Caki2 (cell line): ENCODE measurements around the gene EPHB1. TPM values are rescaled to one million over a fixed set of nuclear protein-coding genes. Genes with fewer than 3 reads are reported as not detected.
"Not testable (repeated sequence)": the region's sequence is repeated elsewhere in the genome, so short reads cannot be mapped to it uniquely, and the experiment has no call there.

ENCODE experiments used
- DNase-seq: peaks from one replicate; pipeline ENCODE4 v3.0.0-alpha.2; 2015; ENCODE audit warnings: low read depth
- in situ Hi-C: cut with HindIII; loops from 2 replicates; pipeline ENCODE4 v1.10.0; 2016; ENCODE audit warnings: low sequenced_read_pairs, low pct_unique_long_range_greater_than_20kb, mixed read lengths
- total RNA-seq: library from RNA; depleted of rRNA; stranded (reverse); fragments of >200 nt; shearing (Covaris generic); gene quantifications from 2 replicates; pipeline ENCODE4 v1.2.3, GENCODE V29; 2014; ENCODE audit warnings: low replicate concordance

The EPHB1 gene
- total RNA-seq, 1 experiment from 2014 or later, result 4.1 TPM

DNA sequence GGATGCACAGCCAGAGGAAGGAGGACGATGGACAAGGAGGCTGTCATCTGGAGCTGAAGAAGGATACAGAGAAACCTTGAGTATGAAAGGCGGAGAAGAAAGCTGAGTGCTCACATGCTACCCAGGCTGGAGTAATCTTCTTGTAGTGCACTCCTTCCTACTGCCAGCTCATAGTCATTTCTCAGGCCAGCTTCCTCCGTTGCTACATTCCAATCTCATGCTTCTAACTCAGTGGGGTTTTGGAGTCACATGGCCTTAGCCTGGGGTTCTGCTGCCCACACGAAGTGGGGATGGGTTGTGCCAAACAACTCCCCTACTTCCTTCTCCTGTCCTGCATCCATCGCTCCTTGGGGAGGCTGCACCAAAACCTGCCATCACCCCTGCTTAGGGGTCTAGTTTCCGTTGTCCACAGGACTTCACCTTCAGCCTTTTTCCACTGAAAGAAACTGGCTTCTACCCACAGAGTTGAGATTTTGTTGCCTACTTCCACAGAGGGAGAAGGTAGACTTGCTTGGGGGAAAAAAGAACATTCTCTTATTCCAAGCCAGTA is 239.9 kb downstream of the EPHB1 start:
- in situ Hi-C loops, result no loop called here
- DNase-seq, result no peak

DNA sequence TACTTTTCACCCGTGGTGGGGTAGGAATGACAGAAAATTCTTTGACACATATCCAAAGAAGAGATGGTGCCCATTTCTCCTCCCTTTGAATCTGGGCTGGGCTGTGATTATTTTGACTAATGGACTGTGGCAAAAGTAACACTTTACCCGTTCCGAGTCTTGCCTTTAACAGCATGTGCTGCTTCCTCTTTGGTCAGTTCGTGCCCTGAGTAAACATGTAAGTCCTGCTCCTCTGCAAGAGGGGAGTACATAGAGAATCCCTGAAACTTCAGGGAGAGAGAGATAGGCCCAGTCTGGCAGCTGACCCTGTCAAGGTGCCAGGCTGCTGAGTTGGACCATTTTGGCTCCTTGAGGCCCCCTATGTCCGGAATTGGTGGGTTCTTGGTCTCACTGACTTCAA is 243.1 kb downstream of the EPHB1 start:
- in situ Hi-C loops, result no loop called here
- peak; percentile 54 for DNase-seq

DNA sequence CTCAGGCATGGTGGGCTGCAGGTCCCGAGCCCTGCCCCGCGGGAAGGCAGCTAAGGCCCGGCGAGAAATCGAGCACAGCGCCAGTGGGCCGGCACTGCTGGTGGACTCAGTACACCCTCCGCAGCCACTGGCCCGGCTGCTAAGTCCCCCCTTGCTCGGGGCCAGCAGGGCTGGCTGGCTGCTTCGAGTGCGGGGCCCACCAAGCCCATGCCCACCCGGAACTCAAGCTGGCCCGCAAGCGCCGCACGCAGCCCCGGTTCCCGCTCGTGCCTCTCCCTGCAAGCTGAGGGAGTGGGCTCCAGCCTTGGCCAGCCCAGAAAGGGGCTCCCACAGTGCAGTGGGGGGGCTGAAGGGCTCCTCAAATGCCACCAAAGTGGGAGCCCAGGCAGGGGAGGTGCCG is 244.5 kb downstream of the EPHB1 start:
- DNase-seq, in situ Hi-C loops: not testable (repeated sequence)

DNA sequence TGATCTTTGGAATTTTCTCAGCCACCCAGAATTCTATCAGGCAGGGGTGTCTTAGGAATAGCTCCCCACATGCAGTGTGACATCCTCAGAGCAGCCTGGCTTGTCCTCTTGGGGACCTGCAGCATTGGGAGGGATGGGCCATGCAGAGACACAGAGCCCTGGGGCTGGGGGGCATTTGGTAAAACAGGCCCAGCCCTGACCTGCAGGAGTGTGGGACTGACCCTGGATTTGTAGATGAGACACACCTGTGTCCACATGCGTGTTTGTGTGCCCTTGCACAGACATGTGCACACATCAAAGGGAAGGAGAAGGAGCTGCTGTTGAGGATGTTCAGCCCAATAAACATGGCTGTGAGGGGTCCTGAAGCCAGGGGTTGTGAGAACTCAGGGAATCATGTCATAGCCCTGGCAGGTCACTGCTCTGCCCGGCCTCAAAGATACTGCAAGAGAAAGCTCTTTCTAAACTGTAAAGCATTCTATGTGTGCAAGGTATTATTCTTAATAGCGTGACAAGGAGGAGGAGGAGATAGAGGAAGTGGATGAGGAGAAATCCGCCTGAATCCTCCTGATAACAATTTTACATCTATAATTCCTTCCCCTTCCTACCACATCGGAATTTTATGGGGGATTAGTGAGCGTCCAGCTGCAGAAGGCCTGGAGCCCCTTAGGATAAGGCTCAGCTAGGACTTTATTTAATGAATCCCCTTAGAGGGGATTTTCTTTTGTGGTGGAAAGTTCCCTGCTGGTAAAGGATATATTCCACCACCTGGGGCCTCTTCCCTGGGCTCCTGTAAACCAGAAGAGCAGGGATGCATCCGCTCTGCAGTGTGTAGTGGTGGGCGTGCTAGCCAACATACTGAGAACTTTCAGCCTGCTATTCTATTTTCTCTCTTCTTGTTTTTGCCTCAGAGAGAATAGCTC is 245.5 kb downstream of the EPHB1 start:
- in situ Hi-C loops, result no loop called here
- no peak for DNase-seq

DNA sequence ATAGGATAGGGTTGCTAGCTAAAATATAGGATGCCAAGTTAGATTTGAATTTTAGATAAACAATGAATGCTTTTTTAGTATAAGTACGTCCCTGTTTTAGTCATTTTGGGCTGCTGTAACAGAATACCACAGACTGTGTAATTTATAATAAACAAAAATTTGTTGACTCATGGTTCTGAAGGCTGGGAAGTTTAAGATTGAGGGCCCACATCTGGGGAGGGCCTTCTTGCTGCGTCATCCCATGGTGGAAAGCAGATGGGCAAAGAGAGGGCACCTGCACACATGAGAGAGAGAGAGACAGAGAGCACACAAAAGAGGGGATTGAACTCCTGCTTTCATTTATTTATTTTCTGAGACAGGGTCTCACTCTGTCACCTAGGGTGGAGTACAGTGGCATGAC is 246.5 kb downstream of the EPHB1 start:
- in situ Hi-C loops, result no loop called here
- DNase-seq, result no peak

DNA sequence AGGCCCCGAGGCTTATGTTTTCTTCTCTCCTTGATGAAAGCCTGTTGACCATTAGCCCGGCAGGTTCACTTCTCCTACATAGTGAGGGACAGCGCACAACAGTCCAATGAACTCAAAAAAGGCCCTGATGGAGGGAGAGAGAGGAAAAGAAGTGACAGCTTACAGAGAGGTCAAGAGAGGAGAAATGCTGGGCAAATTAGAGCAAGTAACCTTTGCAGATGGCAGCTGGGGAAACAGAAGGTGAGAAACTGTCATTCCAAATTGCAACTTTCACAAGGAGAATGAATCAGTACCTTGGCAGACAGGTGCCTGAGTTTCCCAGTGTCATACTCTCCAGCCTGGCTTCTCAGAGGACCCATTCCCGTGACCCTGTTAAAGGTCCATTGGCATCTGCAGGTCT is 252.0 kb downstream of the EPHB1 start:
- DNase-seq, result no peak
- in situ Hi-C loops, result no loop called here

DNA sequence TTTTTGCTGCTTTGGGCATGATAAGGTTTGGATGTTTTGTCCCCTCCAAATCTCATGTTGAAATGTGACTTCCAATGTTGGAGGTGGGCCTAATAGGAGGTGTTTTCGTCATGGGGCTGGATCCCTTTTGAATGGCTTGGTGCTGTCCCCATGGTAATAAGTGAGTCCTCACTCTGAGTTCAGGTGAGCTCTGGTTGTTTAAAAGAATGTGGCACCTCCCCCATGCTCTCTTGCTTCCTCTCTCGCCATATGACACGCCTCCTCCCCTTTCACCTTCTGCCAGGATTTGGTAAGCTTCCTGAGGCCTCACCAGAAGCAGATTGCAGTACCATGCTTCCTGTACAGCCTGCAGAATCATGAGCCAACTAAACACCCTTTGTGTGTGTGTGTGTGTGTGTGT is 255.5 kb downstream of the EPHB1 start:
- in situ Hi-C loops, result no loop called here
- no peak for DNase-seq

DNA sequence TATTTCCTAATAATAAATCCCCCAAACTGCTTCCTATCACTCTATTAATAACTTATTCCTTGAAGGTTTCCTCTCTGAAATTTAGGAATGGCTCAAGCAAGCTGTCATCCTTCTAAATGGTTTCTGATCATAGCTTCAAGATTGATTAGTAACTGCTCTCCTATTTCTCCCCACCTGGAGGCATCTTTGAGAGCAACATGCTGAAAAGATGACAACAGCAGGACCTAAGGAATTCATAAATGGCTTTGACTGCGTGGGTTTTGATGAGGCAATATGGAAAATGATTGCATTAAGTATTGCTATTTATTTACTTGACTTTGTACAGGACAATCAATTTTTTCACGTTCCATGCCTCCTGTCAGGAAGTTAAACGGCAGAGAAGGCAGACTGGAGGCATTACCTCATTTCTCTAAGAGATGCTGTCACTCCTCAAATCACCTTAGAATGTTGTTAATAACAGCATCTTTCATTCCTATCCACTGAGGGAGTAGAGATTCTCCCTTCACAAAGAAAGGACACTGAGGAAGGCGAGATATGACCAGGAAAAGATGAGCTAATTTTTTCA is 256.4 kb downstream of the EPHB1 start:
- in situ Hi-C loops, result no loop called here
- DNase-seq, result no peak

DNA sequence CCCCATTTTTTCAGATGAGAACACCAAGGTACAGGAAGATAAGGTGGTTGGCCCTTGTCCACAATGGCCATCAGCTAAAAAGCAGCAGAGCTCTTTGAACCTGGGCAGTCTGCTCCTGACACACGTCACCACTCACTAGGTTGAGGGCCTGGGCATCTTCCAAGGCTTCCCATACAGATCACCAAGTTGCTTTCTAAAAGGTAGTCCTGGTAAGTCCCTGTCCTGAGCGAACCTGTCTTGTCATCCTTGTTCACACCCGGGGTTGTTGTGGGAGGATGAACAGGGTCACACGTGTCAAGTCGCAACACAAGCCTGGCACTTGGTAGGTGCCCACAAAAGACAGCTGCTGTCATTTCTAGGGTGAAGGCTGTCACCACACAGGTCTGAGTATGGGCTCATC is 260.4 kb downstream of the EPHB1 start:
- in situ Hi-C loops, result no loop called here
- DNase-seq, result no peak

DNA sequence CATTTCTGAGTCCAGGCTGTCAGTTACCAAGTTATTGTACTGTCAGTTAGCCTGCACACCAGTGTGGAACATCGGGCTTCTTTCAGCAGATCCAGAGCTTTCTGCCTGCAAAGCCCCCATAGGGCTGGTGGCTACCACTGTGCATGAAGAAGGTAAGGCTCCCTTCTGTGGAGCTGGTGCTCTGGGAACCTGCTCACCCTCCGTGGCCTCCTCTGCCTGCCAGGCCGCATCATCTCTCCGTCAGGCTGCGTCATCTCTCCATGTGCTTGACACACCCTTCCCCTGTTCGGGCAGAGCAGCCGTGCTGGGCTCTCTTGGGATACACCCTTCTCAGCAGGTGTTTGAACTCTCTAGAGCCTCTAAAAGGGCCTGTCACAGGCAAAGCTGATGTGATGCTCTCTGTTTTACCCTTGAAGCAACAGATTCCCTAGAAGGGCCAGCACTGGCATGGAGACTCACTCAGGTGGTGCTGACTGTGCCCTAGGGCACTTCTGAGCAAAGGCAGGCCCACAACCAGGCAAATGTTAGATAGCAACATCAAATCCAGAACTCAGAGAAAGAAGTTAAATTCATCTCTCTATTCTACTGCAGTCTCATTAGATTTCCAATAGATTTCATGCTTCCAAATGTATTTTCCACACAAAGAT is 261.1 kb downstream of the EPHB1 start:
- in situ Hi-C loops, result no loop called here
- DNase-seq, result no peak

DNA sequence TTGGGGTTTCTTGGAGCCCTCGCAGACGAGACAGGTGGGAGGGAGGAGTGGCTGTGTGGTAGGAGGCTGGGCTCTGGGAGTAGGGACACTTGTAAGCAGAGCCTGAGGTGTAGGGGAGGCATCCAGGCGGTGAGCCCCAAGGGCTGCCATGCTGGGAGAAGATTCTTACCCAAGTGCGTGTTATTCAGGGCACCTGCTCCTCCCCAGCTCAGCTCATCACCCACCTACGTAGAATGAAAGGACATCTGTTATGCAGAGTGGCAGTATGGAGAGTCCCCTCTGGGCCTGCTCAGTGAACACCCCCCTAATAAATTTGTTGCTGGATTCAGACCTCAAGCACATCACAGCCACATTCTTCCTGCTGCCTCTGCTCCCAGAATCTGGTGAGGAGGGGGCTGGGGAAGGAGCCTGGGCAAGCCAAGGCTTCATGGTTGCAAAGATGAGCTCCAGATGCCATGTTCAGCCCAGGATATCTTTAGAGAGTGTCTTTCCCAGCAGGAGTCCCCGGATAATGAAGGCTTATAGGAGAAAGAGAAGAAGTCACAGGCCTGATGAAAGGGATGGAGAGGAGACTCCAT is 261.8 kb downstream of the EPHB1 start:
- DNase-seq, result no peak
- in situ Hi-C loops, result no loop called here

DNA sequence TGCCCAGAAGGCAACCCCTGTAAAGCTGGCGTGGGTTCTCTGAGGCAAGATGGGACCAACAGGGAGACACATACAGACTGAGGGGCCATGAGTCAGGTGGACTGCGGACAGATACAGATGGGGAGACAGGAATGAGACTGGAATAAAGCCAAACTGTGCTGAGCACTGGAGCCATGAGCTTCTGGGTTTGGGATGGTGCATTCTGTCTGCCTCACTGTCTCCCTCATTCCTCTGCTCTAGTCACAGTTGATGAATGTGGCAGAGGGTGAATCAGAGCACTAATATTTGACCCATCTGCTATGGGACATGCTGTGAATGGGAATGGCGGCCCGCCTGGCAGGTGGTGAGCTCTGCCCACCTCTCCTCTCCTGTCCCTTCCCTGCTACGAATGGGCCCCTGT is 262.9 kb downstream of the EPHB1 start:
- in situ Hi-C loops, result no loop called here
- no peak for DNase-seq

DNA sequence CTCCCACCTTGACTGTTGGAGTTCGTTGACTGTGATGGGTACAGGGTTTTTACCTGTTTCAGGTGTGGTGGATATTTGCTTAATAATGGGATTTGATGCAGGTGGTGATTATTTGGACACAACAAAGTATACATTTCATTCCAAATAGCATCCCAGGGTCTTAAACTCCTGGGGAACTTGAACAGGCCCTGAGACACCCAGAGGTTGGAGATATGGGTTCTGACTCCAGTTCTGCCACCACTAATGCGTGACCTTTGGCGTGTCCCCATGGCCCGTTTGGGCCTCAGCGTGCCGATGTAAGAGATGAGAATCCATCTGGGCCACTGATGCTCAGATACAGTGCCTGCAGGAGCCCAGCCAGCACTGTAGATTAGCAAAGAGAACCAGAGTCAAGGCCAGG is 264.5 kb downstream of the EPHB1 start:
- DNase-seq, result no peak
- in situ Hi-C loops, result no loop called here

DNA sequence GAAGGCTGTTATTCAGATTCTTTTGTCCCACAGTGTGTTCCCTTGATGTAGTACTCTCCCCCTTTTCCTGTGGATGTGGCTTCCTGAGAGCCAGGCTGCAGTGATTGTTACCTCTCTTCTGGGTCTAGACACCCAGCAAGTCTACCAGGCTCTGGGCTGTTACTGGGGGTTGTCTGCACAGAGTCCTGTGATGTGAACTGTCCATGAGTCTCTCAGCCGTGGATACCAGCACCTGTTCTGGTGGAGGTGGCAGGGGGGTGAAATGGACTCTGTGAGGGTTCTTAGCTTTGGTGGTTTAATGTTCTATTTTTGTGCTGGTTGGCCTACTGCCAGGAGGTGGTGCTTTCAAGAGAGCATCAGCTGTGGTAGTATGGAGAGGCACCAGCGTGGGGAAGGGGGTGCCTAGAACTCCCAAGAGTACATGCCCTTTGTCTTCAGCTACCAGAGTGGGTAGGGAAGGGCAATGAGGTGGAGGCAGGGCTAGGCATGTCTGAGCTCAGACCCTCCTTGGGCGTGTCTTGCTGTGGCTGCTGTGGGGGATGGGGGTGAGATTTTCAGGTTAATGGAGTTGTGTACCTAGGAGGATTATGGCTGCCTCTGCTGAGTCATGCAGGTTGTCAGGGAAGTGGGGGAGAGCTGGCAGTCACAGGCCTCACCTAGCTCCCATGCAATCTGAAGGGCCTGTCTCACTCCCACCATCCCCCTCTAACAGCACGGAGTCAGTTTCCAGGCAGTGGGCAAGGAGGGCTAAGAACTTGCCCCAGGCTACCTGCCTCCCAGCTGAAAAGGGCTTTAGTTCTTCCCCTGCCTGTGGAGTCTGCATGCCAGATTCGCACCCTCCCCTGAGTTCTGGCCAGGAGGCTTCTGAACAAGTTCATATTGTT is 272.0 kb downstream of the EPHB1 start:
- in situ Hi-C loops, result not testable (repeated sequence)
- peak; percentile 6 for DNase-seq

DNA sequence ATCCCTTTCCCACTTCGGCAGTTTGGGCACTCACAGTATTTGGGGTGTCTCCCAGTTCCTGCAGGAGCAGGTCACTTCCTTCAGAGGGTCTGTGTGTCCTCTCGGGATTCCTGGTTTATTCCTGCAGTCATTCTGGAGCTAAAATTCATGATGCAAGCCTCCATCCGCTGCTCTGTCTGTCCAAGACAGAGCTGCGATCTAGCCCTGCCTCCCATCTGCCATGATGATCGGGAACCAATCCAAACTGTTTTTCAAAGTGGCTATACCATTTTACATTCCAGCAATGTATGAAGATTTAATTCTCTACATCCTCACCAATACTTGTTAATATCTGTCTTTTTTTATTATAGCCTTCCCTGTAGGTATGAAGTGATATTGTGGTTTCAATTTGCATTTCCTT is 273.0 kb downstream of the EPHB1 start:
- DNase-seq, result no peak
- in situ Hi-C loops, result no loop called here

DNA sequence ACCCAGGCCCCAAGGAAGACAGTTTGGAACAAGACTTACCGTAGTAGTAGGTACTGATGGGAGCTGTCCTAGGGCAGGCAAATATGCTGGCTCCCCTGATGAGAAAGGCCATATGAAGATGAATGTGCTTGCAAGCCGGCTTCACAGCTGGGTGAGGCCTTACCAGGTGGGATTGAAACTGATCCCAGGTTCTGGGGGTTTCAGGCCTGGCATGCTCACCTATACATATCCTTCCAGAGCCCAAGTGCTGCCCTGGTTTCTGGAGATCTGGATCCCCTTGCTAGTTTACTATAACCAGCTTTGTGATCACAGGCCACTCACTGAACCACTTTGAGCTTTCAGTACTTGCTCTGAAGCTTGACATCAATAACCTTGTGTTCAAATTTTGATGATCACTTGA is 274.3 kb downstream of the EPHB1 start:
- in situ Hi-C loops, result no loop called here

DNA sequence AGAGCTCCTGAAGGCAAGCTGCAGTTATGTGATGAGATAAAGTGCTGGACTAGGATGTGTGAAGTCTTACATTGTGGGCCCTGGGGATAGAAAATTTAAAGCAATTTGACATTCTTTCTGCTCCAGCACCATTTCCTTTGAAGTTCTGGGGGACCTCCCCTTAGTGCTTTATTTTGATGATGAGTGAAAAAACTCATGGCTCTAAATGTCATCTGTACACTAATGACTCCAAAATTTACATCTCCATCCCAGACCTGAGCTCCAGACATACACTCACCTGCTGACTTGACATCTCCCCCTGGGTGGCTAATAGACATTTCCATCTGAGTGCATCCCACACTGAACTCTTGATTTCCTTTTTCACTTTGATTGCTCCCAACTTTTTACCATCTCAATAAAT is 276.4 kb downstream of the EPHB1 start:
- in situ Hi-C loops, result no loop called here
- DNase-seq, result no peak

More for the DNA sequence above, 274.3 kb downstream of the EPHB1 start:
- DNase-seq, result no peak

DNA sequence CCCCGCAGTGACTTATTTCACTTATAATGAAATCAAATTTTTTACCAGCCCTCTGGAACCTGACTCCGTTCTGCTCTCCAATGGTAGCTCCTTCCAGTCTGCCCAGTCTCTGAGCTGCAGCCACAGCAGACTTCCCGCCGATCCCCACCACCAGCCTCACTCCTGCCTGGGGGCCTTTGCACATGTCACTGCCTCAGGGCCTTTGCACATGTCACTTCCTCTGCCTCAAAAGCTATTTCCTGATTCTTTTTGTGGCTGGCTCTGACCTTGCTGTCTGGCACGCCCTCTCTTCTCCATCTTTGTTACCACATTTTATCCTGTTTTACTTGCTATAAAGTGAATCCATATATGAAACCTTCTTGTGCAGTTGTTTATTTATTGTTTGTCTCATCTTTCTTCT is 277.4 kb downstream of the EPHB1 start:
- in situ Hi-C loops, result no loop called here
- no peak for DNase-seq
